Mesendoderm (in vitro differentiated cells): Measurements from ENCODE around the gene RAB31.

Experiments used
- DNase-seq: peaks from one replicate; pipeline ENCODE4 v3.0.0; 2013
- H2AK5ac ChIP-seq: 2 replicates; pipeline ENCODE4 v1.6.1; 2013; ENCODE audit warnings: low read length, inconsistent platforms
- H2BK120ac ChIP-seq: 2 replicates; pipeline ENCODE4 v1.6.1; 2013; ENCODE audit warnings: low read depth, mild to moderate bottlenecking, low read length, moderate library complexity, mixed read lengths
- H2BK15ac ChIP-seq: replicated peaks from 2 replicates; pipeline ENCODE4 v1.6.1; 2013; ENCODE audit warnings: low read depth, mild to moderate bottlenecking, moderate library complexity
- H2BK5ac ChIP-seq: 2 replicates; pipeline ENCODE4 v1.6.1; 2013; ENCODE audit warnings: low read length, inconsistent platforms
- H3K18ac ChIP-seq: 2 replicates; pipeline ENCODE4 v1.6.1; 2013; ENCODE audit warnings: mild to moderate bottlenecking, low read length, mixed read lengths
- H3K23ac ChIP-seq: one replicate; pipeline ENCODE4 v1.6.1; 2013; ENCODE audit warnings: low read length
- H3K27ac ChIP-seq: 2 replicates; pipeline ENCODE4 v1.5.1; 2013; ENCODE audit warnings: low read depth, mild to moderate bottlenecking, inconsistent platforms, low read length, moderate library complexity
- H3K27me3 ChIP-seq: 2 replicates; pipeline ENCODE4 v1.6.1; 2013; ENCODE audit warnings: low read length, control low read depth, mild to moderate bottlenecking, inconsistent platforms; ENCODE audit not compliant: insufficient read depth, poor library complexity
- H3K36me3 ChIP-seq: 2 replicates; pipeline ENCODE4 v1.6.1; 2013; ENCODE audit warnings: low read length, inconsistent platforms; ENCODE audit not compliant: control insufficient read depth, insufficient read depth
- H3K4ac ChIP-seq: one replicate; pipeline ENCODE4 v1.6.1; 2013; ENCODE audit warnings: low read depth, mild to moderate bottlenecking, low read length, moderate library complexity
- H3K4me1 ChIP-seq: 2 replicates; pipeline ENCODE4 v1.6.1; 2013; ENCODE audit warnings: low read depth, low read length, inconsistent platforms; ENCODE audit not compliant: control insufficient read depth
- H3K4me2 ChIP-seq: 2 replicates; pipeline ENCODE4 v1.6.1; 2013; ENCODE audit warnings: low read length
- H3K4me3 ChIP-seq: 2 replicates; pipeline ENCODE4 v1.5.1; 2013; ENCODE audit warnings: mild to moderate bottlenecking, low read length
- H3K56ac ChIP-seq: one replicate; pipeline ENCODE4 v1.6.1; 2013; ENCODE audit warnings: low read length
- H3K79me1 ChIP-seq: 2 replicates; pipeline ENCODE4 v1.6.1; 2013; ENCODE audit warnings: low read length, inconsistent platforms
- H3K79me2 ChIP-seq: 2 replicates; pipeline ENCODE4 v1.6.1; 2013; ENCODE audit warnings: mild to moderate bottlenecking, low read length; ENCODE audit not compliant: control insufficient read depth, insufficient read depth
- H3K9ac ChIP-seq: 2 replicates; pipeline ENCODE4 v1.6.1; 2013; ENCODE audit warnings: low read length, inconsistent platforms
- H4K5ac ChIP-seq: one replicate; pipeline ENCODE4 v1.6.1; 2013; ENCODE audit warnings: low read length
- H4K8ac ChIP-seq: one replicate; pipeline ENCODE4 v1.6.1; 2013; ENCODE audit warnings: low read depth, mild to moderate bottlenecking, control low read depth, low read length, moderate library complexity
- WGBS: extraction: QIAGEN DNeasy Blood & Tissue Kit; methylation state at CpG from one replicate; pipeline ENCODE4 v1.1.7; 2013; ENCODE audit warnings: low lambda C conversion rate, missing lambda C conversion rate; ENCODE audit not compliant: insufficient coverage; ENCODE audit errors: extremely low coverage; 5-methylcytosine and 5-hydroxymethylcytosine counted together

The RAB31 gene

GRCh38 chr18:9694952-9695495, 13.1 kb upstream of the RAB31 start:
- Histone ChIP-seq H3K9ac (no peak overlapping the region), H4K8ac (no peak overlapping the region), H4K5ac (no peak overlapping the region), H3K18ac (no peak overlapping the region), H3K4me2 (no peak overlapping the region), H3K4me3 (no peak overlapping the region), H2BK5ac (no peak overlapping the region), H3K4me1 (peaks cover 3% of the 10 kb centered on the region), H3K79me2 (no peaks in the 10 kb centered on the region), H2BK15ac (no peak overlapping the region), H3K27ac (no peak overlapping the region), H3K56ac (no peak overlapping the region), H3K27me3 (no peaks in the 10 kb centered on the region), H3K4ac (no peak overlapping the region), H2AK5ac (no peak overlapping the region), H3K23ac (peak overlapping the region; percentile 66), H3K36me3 (no peaks in the 10 kb centered on the region), H2BK120ac (no peak overlapping the region), H3K79me1 (no peaks in the 10 kb centered on the region)
- no peak for DNase-seq
- WGBS, result no CpG with 5 or more reads among the region's 3 CpGs

GRCh38 chr18:9695605-9696004, 12.5 kb upstream of the RAB31 start:
- H3K4me1 ChIP-seq, result peaks cover 3% of the 10 kb centered on the region
- no peak overlapping the region for H3K9ac ChIP-seq
- no peaks in the 10 kb centered on the region for H3K79me1 ChIP-seq
- H3K4me2 ChIP-seq, result no peak overlapping the region
- H3K4me3 ChIP-seq, result no peak overlapping the region
- no peak overlapping the region for H2BK5ac ChIP-seq
- H3K56ac ChIP-seq, result no peak overlapping the region
- no peaks in the 10 kb centered on the region for H3K79me2 ChIP-seq
- H2BK120ac ChIP-seq, result no peak overlapping the region
- no peak for DNase-seq
- H3K4ac ChIP-seq, result no peak overlapping the region
- no peak overlapping the region for H3K23ac ChIP-seq
- H3K27ac ChIP-seq, result no peak overlapping the region
- no peak overlapping the region for H4K8ac ChIP-seq
- no peaks in the 10 kb centered on the region for H3K27me3 ChIP-seq
- no peak overlapping the region for H2BK15ac ChIP-seq
- H3K36me3 ChIP-seq, result no peaks in the 10 kb centered on the region
- no peak overlapping the region for H2AK5ac ChIP-seq
- H4K5ac ChIP-seq, result no peak overlapping the region
- WGBS, result no CpG with 5 or more reads among the region's 5 CpGs
- no peak overlapping the region for H3K18ac ChIP-seq

GRCh38 chr18:9696112-9696511, 12.0 kb upstream of the RAB31 start:
- Histone ChIP-seq H3K4me3 (no peak overlapping the region), H3K4me2 (no peak overlapping the region)
- no peak for DNase-seq

GRCh38 chr18:9696701-9697100, 11.4 kb upstream of the RAB31 start:
- Histone ChIP-seq H3K23ac (no peak overlapping the region), H2BK15ac (no peak overlapping the region), H3K36me3 (no peaks in the 10 kb centered on the region), H3K56ac (no peak overlapping the region), H3K79me1 (no peaks in the 10 kb centered on the region), H3K18ac (no peak overlapping the region), H2AK5ac (no peak overlapping the region), H3K27me3 (no peaks in the 10 kb centered on the region), H3K4ac (no peak overlapping the region), H3K4me3 (no peak overlapping the region), H4K8ac (no peak overlapping the region), H3K9ac (no peak overlapping the region), H3K79me2 (no peaks in the 10 kb centered on the region), H4K5ac (no peak overlapping the region), H3K27ac (no peak overlapping the region), H2BK5ac (no peak overlapping the region), H3K4me2 (no peak overlapping the region), H2BK120ac (no peak overlapping the region), H3K4me1 (peaks cover 3% of the 10 kb centered on the region)
- DNase-seq, result no peak
- WGBS, result no CpG with 5 or more reads among the region's 1 CpG

More at GRCh38 chr18:9696112-9696511, 12.0 kb upstream of the RAB31 start:
- Histone ChIP-seq H4K5ac (no peak overlapping the region), H3K4ac (no peak overlapping the region), H2BK5ac (no peak overlapping the region), H3K27ac (no peak overlapping the region), H3K79me1 (no peaks in the 10 kb centered on the region), H3K23ac (no peak overlapping the region), H2AK5ac (no peak overlapping the region), H2BK15ac (no peak overlapping the region), H3K27me3 (no peaks in the 10 kb centered on the region), H2BK120ac (no peak overlapping the region), H3K4me1 (peaks cover 3% of the 10 kb centered on the region), H3K56ac (no peak overlapping the region), H4K8ac (no peak overlapping the region), H3K79me2 (no peaks in the 10 kb centered on the region), H3K36me3 (no peaks in the 10 kb centered on the region), H3K9ac (no peak overlapping the region), H3K18ac (no peak overlapping the region)
- WGBS, result no CpG with 5 or more reads among the region's 2 CpGs

- Histone ChIP-seq H2AK5ac (no peak overlapping the region), H2BK15ac (no peak overlapping the region), H3K56ac (no peak overlapping the region), H2BK120ac (no peak overlapping the region), H3K4me2 (no peak overlapping the region), H3K36me3 (no peaks in the 10 kb centered on the region), H3K9ac (no peak overlapping the region), H3K4ac (no peak overlapping the region), H3K27ac (no peak overlapping the region), H2BK5ac (no peak overlapping the region), H3K79me1 (no peaks in the 10 kb centered on the region), H4K8ac (no peak overlapping the region), H3K18ac (no peak overlapping the region), H3K23ac (no peak overlapping the region), H3K4me1 (peaks cover 3% of the 10 kb centered on the region), H4K5ac (no peak overlapping the region), H3K79me2 (no peaks in the 10 kb centered on the region), H3K27me3 (no peaks in the 10 kb centered on the region), H3K4me3 (no peak overlapping the region)
- DNase-seq, result no peak
- no CpG with 5 or more reads among the region's 9 CpGs for WGBS
Measured at GRCh38 chr18:9697121-9697520, 11.0 kb upstream of the RAB31 start.

GRCh38 chr18:9698497-9698896, 9.6 kb upstream of the RAB31 start:
- no peak overlapping the region for H3K27ac ChIP-seq
- H3K18ac ChIP-seq, result no peak overlapping the region
- H3K27me3 ChIP-seq, result no peaks in the 10 kb centered on the region
- no peak overlapping the region for H2AK5ac ChIP-seq
- H2BK15ac ChIP-seq, result no peak overlapping the region
- no peak overlapping the region for H4K5ac ChIP-seq
- no peaks in the 10 kb centered on the region for H3K36me3 ChIP-seq
- no peak overlapping the region for H3K9ac ChIP-seq
- H2BK5ac ChIP-seq, result no peak overlapping the region
- H2BK120ac ChIP-seq, result no peak overlapping the region
- no peak overlapping the region for H3K4ac ChIP-seq
- no peak overlapping the region for H4K8ac ChIP-seq
- no CpG with 5 or more reads among the region's 4 CpGs for WGBS
- DNase-seq, result no peak
- H3K4me1 ChIP-seq, result peaks cover 3% of the 10 kb centered on the region
- no peak overlapping the region for H3K56ac ChIP-seq
- H3K79me1 ChIP-seq, result no peaks in the 10 kb centered on the region
- no peak overlapping the region for H3K23ac ChIP-seq
- no peaks in the 10 kb centered on the region for H3K79me2 ChIP-seq
- no peak overlapping the region for H3K4me3 ChIP-seq
- H3K4me2 ChIP-seq, result no peak overlapping the region
